NCI-H460 (cell line): ENCODE results near the gene PLEKHF1. TPM values are rescaled to one million over a fixed set of nuclear protein-coding genes. Genes with fewer than 3 reads are reported as not detected.
"Not testable (repeated sequence)": the region's sequence is repeated elsewhere in the genome, so short reads cannot be mapped to it uniquely, and the experiment has no call there.

ENCODE experiments used
- DNase-seq: peaks from one replicate; pipeline ENCODE4 v3.0.0-alpha.2; 2016; ENCODE audit warnings: low read depth; ENCODE audit errors: extremely low read depth
- total RNA-seq: library from RNA; depleted of rRNA; stranded (reverse); fragments of >200 nt; shearing (Covaris generic); gene quantifications from 2 replicates; pipeline ENCODE4 v1.2.3, GENCODE V29; 2014

PLEKHF1 gene
- total RNA-seq, 1 experiment from 2014 or later: 1.7 TPM

DNA sequence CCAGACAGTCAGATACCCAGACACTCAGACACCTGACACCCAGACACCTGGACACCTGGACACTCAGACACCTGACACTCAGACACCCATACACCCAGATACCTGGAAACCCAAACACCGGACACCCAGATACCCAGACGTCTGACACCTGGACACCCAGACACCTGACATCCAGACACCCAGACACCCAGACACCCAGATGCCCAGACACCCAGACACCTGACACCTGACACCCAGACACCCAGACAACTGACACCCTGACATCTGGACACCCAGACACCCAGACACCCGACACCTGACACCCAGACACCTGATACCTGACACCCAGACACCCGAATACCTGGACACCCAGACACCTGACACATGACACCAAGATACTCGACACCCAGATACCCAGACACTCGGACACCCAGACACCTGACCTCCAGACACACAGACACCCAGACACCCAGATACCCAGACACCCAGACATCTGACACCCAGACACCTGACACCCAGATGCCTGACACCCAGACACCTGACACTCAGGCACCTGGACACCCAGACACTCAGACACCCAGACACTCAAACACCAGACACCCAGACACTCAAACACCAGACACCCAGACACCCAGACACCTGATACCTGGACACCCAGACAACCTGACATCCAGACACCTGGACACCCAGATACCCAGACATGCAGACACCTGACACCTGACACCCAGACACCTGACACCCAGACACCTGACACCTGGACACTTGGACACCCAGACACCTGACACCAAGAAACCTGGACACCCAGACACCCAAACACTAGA lies 30.7 kb downstream of the PLEKHF1 start:
- DNase-seq: no peak

GRCh38 chr19:29696565-29696846 lies 31.2 kb downstream of the PLEKHF1 start:
- DNase-seq: no peak

GRCh38 chr19:29697523-29698261 lies 32.4 kb downstream of the PLEKHF1 start:
- DNase-seq: no peak

- DNase-seq: no peak
These were observed 34.6 kb downstream of the PLEKHF1 start for GRCh38 chr19:29699861-29700260.

DNA sequence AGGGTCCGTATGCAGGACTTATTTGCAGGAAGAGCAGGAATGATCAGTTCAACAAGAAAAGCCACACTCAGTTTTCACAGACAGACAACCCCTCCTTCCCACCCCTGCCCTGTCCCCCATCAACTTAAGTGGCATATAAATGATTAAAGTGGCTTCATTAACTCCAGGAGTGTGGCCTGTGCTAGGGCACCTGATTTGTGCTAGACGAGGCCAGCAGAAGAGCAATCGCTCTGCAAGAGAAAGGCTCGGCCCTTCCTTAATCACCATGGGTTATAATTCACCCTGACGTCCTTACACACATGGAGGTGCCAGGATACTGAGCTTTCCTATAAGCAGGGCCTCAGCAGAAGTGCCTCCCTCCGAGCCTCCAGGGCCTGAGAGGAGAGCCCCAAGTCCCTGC lies 35.2 kb downstream of the PLEKHF1 start:
- DNase-seq: no peak

DNA sequence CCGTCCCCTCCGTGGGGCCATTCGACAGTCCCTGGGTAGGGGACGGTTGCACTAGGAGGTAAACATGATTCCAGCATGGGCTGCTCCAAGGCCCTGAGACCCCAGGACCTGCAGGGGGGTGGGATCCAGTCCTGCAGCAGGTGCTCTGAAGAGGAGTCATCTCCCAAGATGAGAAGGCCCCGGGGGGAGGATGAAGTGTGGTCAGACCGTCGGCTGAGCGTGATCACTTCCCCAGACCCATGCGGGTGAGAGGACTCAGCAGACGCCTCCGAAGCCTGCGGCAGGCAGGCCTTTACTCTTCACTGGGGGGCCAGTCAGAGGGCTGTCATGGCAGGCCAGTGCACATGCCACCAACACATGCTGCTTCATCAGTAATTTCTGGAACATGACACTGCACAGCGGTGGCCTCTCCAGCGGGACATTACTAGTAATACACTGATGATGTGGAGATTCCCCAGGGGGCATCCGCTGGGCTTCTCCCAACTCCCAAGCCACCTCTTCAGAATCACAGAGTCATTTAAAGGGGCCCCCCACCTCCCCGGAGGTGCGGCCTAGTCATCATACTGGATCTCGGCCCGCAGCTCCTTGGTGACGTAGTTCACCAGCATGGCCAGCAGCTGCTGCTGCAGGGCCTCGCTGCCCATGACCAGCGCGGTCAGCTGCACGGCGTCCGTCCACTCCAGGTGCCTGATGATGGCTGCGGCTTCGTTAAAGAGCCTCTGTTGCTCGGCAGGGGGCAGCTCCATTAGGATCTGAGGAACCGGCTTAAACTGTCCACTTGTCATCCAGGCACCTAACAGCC lies 37.1 kb downstream of the PLEKHF1 start:
- no peak for DNase-seq

GRCh38 chr19:29702963-29703320 lies 37.7 kb downstream of the PLEKHF1 start:
- no peak for DNase-seq

DNA sequence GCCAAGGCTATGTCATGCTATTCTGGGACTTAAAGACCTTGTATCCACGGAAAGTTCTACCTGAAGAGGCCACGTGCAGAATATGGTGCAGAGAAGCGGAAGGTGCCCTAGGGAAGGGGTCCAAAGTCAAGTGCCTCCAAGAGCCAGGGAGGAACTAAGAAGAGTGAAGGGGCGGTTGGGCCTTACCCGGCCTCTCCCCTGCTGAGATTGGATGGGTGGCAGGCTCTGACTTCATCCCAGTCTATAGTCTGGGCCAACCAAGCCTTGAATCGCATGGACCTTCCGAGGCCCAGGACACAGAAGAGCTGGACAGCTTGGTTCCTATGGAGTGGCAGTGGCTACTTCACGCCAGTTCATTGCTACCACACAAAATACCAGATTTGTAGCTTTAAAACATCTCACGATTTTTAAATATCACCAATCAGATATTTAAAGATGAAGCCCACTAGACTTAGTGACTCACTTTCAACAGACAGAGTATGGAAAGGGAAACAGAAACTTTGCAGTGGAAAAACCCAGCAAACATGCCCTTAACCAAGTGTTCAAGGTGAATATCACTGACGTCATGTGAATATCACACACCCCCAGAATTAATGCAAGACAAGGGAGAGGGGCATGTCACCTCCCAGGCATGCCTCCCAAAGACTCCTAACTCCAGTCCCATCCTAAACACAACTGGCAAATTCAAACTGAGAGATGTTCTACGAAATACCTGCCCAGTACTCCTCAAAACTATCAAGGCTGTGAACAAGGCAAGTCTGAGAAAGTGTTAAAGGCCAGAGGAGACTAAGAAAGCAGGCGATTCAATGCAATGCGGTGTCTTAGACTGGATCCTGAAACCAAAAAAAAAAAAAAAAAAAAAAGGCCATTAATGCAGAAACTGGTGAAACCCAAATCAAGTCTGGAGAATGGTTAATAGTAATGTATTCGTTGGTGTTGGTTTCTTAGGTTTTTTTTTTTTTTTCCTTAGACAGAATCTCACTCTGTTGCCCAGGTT lies 39.6 kb downstream of the PLEKHF1 start:
- DNase-seq: no peak

DNA sequence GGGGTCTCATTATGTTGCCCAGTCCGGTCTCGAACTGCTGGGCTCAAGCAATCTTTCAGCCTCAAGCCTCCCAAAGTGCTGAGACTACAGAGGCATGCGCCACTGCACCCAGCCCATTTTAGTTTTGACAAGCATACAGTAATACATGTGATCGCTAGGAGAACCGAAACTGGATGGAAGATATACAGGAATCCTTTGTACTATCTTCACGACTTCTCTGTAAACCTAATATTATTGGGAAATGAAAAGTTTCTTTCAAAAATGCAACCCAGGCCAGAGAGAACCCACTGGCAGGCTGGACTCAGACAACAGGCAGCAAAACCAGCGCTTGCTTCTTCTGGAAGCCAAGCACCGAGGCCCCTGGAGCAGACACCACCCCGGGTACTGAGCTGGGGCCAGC lies 40.4 kb downstream of the PLEKHF1 start:
- no peak for DNase-seq

GRCh38 chr19:29706635-29707034 lies 41.4 kb downstream of the PLEKHF1 start:
- DNase-seq: no peak

- DNase-seq: no peak
These were observed 43.5 kb downstream of the PLEKHF1 start for GRCh38 chr19:29708554-29709439.

DNA sequence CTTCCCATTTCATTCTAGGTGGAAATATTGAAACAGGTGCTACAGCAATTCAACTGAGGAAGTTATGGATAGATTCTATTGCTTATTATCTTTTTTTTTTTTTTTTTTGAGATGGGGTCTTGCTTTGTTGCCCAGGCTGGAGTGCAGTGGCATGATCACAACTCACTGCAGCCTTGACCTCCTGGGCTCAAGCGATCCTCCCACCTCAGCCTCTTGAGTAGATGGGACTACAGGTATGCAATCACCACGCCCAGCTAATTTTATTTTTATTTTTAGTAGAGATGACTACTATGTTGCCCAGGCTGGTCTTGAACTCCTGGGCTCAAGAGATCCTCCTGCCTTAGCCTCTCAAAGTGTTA lies 44.2 kb downstream of the PLEKHF1 start:
- not testable (repeated sequence) for DNase-seq

GRCh38 chr19:29711584-29712132 lies 46.4 kb downstream of the PLEKHF1 start:
- DNase-seq: no peak

GRCh38 chr19:29712744-29713516 lies 47.7 kb downstream of the PLEKHF1 start:
- no peak for DNase-seq

- DNase-seq: no peak
These were observed 49.2 kb downstream of the PLEKHF1 start for GRCh38 chr19:29714371-29714952.

GRCh38 chr19:29714953-29715700 lies 49.9 kb downstream of the PLEKHF1 start, which contains the start of gene C19orf12:
TSS of gene C19orf12 (minus strand) at chr19:29715261. CDS start at chr19:29708413, 6,848 bp downstream.
- DNase-seq: peak; percentile 28
